Measurements from ENCODE around the gene FOXN1. TPM values are rescaled to one million over a fixed set of nuclear protein-coding genes. Genes with fewer than 3 reads are reported as not detected.

Gene FOXN1
- total RNA-seq, 2 donors from 2014 or later = not detected

DNA sequence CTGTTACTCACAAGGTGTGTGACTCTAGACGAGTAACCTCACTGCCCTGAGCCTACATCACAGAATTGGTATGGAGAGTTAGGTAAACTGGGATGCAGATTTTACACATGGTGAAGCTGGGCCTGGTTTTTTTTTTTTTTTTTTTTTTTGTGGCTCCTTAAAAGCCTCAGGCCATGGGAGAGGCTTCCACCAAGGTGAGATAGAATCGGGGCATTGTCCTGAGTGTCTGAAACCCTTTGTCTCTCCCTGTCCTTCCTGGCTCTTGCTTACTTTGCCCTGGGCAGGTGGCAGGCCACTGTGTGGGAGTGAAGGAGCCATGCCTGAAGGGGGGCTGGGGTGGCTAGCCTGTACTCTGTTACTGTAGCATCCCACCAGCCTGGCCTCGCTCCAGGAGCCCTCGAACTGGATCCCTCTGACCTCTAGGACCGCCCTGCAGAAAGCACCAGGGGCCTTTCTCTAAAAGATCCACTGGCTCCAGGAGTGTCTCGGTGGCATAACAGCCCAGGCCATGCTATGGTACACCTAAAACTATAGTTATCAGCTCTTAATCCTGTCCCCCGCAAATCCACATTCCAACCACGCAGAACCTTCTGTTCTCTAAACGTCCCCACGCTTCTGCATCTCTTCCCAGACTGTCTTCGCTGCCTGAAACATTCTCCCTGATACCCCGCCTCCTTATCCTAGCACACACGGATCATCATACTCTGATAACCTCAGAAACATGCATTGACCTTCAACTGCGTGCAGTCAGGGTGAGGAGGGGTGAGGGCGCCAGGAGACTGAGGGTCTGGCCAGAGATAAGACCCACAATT, 34.4 kb upstream of the FOXN1 start:
- Histone ChIP-seq H3K4me3 (ENCODE audit: low read length) (no peak overlapping the region), H3K4me1 (ENCODE audit: control insufficient read depth, insufficient read depth, low read length) (peaks cover 22% of the 10 kb centered on the region), H3K27ac (ENCODE audit: low read depth, low read length) (no peak overlapping the region), H3K9me3 (ENCODE audit: control insufficient read depth, low read length) (no peaks in the 10 kb centered on the region), H3K9ac (ENCODE audit: extremely low read depth, low read length, poor library complexity, severe bottlenecking) (no peak overlapping the region), H3K36me3 (ENCODE audit: control insufficient read depth, insufficient read depth, low read length) (no peaks in the 10 kb centered on the region), H3K27me3 (ENCODE audit: control insufficient read depth, insufficient read depth, low read length, poor library complexity, severe bottlenecking) (peaks cover 33% of the 10 kb centered on the region)
- DNase-seq = peak; percentile 43
- no peaks in the 10 kb centered on the region for H3K36me3 Mint-ChIP-seq (ENCODE audit: low read depth)
- 88 to 89% methylated on average over 8 to 15 of the region's 15 CpGs for WGBS, 2 experiments (ENCODE audit: insufficient coverage in 1 of 2, insufficient read length in 1 of 2)
- peaks cover 41% of the 10 kb centered on the region for H3K27me3 Mint-ChIP-seq (ENCODE audit: insufficient read depth)
- TF ChIP-seq, protein P1, sequence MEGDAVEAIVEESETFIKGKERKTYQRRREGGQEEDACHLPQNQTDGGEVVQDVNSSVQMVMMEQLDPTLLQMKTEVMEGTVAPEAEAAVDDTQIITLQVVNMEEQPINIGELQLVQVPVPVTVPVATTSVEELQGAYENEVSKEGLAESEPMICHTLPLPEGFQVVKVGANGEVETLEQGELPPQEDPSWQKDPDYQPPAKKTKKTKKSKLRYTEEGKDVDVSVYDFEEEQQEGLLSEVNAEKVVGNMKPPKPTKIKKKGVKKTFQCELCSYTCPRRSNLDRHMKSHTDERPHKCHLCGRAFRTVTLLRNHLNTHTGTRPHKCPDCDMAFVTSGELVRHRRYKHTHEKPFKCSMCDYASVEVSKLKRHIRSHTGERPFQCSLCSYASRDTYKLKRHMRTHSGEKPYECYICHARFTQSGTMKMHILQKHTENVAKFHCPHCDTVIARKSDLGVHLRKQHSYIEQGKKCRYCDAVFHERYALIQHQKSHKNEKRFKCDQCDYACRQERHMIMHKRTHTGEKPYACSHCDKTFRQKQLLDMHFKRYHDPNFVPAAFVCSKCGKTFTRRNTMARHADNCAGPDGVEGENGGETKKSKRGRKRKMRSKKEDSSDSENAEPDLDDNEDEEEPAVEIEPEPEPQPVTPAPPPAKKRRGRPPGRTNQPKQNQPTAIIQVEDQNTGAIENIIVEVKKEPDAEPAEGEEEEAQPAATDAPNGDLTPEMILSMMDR (conservative IDR thresholded peaks at IDR 0.05) = no peak
- H3K27ac Mint-ChIP-seq = no peak overlapping the region
- H3K4me1 Mint-ChIP-seq = peaks cover 52% of the 10 kb centered on the region
- H3K9me3 Mint-ChIP-seq = no peaks in the 10 kb centered on the region
- H3K4me3 Mint-ChIP-seq = no peak overlapping the region

DNA sequence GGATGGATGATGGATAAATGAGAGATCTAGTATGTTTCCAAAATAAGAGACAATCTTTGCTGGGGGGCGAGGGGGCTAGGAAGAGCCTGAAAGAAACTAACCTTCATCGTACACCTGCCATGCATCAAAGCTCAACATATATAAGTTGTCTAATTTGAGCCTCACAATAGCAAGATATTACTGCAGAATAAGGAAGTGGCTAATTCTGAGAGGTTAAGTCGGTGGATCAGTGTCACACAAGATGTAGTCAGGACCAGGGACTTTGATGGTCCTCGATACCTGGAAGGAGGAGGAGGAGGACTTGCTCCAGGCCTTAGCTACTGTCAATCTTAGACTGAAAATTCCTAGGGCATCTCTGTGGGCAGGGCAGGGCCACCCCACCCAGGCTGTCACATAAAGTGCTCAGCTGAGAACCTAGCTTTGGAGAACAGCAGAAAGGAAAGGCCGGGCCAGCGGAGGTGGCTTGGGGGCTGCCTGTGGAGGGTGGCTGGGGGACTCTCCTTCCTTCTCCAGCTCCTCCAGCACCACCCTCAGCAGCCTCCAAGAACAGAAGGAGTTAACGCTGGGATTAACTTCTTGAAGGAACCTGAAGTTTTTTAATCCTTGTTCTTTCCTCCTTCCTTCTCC, 33.2 kb upstream of the FOXN1 start:
- Histone ChIP-seq H3K27me3 (ENCODE audit: control insufficient read depth, insufficient read depth, low read length, poor library complexity, severe bottlenecking) (peaks cover 28% of the 10 kb centered on the region), H3K4me1 (ENCODE audit: control insufficient read depth, insufficient read depth, low read length) (peaks cover 22% of the 10 kb centered on the region), H3K9me3 (ENCODE audit: control insufficient read depth, low read length) (no peaks in the 10 kb centered on the region), H3K4me3 (ENCODE audit: low read length) (no peak overlapping the region), H3K36me3 (ENCODE audit: control insufficient read depth, insufficient read depth, low read length) (no peaks in the 10 kb centered on the region), H3K9ac (ENCODE audit: extremely low read depth, low read length, poor library complexity, severe bottlenecking) (no peak overlapping the region), H3K27ac (ENCODE audit: low read depth, low read length) (no peak overlapping the region)
- H3K27me3 Mint-ChIP-seq (ENCODE audit: insufficient read depth) = peaks cover 32% of the 10 kb centered on the region
- TF ChIP-seq, protein P1 (conservative IDR thresholded peaks at IDR 0.05) = no peak
- 87 to 96% methylated on average over 3 to 6 of the region's 7 CpGs for WGBS, 2 experiments (ENCODE audit: insufficient coverage in 1 of 2, insufficient read length in 1 of 2)
- no peaks in the 10 kb centered on the region for H3K9me3 Mint-ChIP-seq
- peaks cover 42% of the 10 kb centered on the region for H3K4me1 Mint-ChIP-seq
- no peaks in the 10 kb centered on the region for H3K36me3 Mint-ChIP-seq (ENCODE audit: low read depth)
- no peak for DNase-seq
- no peak overlapping the region for H3K27ac Mint-ChIP-seq
- H3K4me3 Mint-ChIP-seq = no peak overlapping the region

DNA sequence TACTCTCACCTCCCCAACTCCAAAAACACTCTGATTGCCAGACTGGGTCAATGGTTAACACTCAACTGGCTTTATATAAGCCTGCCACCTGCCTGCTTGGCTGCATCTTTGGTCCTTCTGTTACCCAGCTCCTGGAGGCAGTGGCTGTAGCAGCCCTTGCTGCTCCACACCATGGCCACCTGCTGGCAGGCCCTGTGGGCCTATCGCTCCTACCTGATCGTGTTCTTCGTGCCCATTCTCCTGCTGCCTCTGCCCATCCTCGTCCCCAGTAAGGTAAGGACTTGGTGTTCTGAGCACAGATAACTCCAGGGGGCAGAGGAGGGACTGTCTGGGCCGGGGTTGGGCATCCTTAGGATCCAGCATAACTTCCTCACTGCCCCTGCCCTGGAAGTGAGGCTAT, 32.6 kb upstream of the FOXN1 start, which contains the start of gene SLC13A2:
TSS of gene SLC13A2 (plus strand) at position 103 of the 400 bp plus-strand sequence. CDS start at position 172, 69 bp downstream.
- Histone ChIP-seq H3K9me3 (ENCODE audit: control insufficient read depth, low read length) (no peaks in the 10 kb centered on the region), H3K27me3 (ENCODE audit: control insufficient read depth, insufficient read depth, low read length, poor library complexity, severe bottlenecking) (peaks cover 22% of the 10 kb centered on the region), H3K36me3 (ENCODE audit: control insufficient read depth, insufficient read depth, low read length) (no peaks in the 10 kb centered on the region), H3K4me3 (ENCODE audit: low read length) (no peak within 1 kb of the TSS), H3K27ac (ENCODE audit: low read depth, low read length) (no peak within 1 kb of the TSS), H3K9ac (ENCODE audit: extremely low read depth, low read length, poor library complexity, severe bottlenecking) (no peak within 1 kb of the TSS), H3K4me1 (ENCODE audit: control insufficient read depth, insufficient read depth, low read length) (peaks cover 22% of the 10 kb centered on the region)
- no peaks in the 10 kb centered on the region for H3K9me3 Mint-ChIP-seq
- DNase-seq = peak; percentile 66
- WGBS, 2 experiments (ENCODE audit: insufficient coverage in 1 of 2, insufficient read length in 1 of 2) = 85 to 92% methylated on average over 4 to 5 of the region's 5 CpGs
- TF ChIP-seq, protein P1 (conservative IDR thresholded peaks at IDR 0.05) = peak; percentile 44
- peaks cover 28% of the 10 kb centered on the region for H3K27me3 Mint-ChIP-seq (ENCODE audit: insufficient read depth)
- H3K4me1 Mint-ChIP-seq = peaks cover 42% of the 10 kb centered on the region
- no peak within 1 kb of the TSS for H3K4me3 Mint-ChIP-seq
- no peaks in the 10 kb centered on the region for H3K36me3 Mint-ChIP-seq (ENCODE audit: low read depth)
- H3K27ac Mint-ChIP-seq = no peak within 1 kb of the TSS
